ENCODE measurements around the gene NCAN.

DNA sequence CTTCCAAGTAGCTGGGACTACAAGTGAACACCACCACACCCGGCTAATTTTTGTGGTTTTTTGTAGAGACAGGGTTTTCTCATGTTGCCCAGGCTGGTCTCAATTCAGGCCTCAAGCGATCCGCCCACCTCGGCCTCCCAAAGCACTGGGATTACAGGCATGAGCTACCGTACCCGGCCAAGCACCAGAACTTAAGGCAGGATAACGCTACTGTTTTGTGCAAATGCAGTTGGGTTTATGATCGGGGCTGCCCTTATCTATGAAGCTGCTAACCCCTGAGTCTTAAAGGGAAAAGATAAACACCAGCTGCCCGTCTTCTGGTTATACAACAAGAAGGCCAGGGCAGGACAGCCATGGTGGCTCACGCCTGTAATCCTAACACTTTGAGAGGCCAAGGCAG, 73.9 kb downstream of the NCAN start:
- TF ChIP-seq CTCF (conservative IDR thresholded peaks at IDR 0.05; ENCODE audit: low read depth, low read length): no peak
- TF ChIP-seq RAD21 (IDR thresholded peaks at IDR 0.05; ENCODE audit: low read length): no peak
- TF ChIP-seq POLR2A (IDR thresholded peaks at IDR 0.05; ENCODE audit: low read depth, low read length): no peak
- TF ChIP-seq, protein P1, sequence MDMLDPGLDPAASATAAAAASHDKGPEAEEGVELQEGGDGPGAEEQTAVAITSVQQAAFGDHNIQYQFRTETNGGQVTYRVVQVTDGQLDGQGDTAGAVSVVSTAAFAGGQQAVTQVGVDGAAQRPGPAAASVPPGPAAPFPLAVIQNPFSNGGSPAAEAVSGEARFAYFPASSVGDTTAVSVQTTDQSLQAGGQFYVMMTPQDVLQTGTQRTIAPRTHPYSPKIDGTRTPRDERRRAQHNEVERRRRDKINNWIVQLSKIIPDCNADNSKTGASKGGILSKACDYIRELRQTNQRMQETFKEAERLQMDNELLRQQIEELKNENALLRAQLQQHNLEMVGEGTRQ (IDR thresholded peaks at IDR 0.05; ENCODE audit: low read depth, low read length): no peak
- no peak for TF ChIP-seq CEBPB (IDR thresholded peaks at IDR 0.05; ENCODE audit: low read depth, low read length)
- TF ChIP-seq CHD1 (IDR thresholded peaks at IDR 0.05; ENCODE audit: low read depth, low read length): no peak
- no peak for TF ChIP-seq RCOR1 (IDR thresholded peaks at IDR 0.05; ENCODE audit: insufficient replicate concordance, low read length)
- no peak for TF ChIP-seq SMC3 (IDR thresholded peaks at IDR 0.05; ENCODE audit: low read depth, low read length)
